SK-N-SH (cell line): ENCODE data around the gene KRTAP10-5. TPM values are rescaled to one million over a fixed set of nuclear protein-coding genes. Genes with fewer than 3 reads are reported as not detected.

Source experiments
- CTCF ChIA-PET: fragments of 300-600, 350-600 bp; formaldehyde crosslinking; extraction: SDS; loops from one replicate; lab custom pipeline; 2021; lab: Yijun Ruan, JAX
- POLR2A ChIA-PET: fragments of 350-600 bp; sonication (Branson Sonifier 250); formaldehyde crosslinking; extraction: SDS; loops from one replicate; lab custom pipeline; 2020; ENCODE audit warnings: antibody characterized with exemption, inconsistent platforms; lab: Yijun Ruan, JAX
- DNase-seq: peaks from one replicate; pipeline ENCODE4 v3.0.0; 2012
- H2AFZ ChIP-seq: fragments of 200-600 bp; sonication (generic); 2 replicates; pipeline ENCODE4 v1.8.1; 2016; ENCODE audit warnings: antibody characterized with exemption, mild to moderate bottlenecking, low read depth
- H3F3A ChIP-seq: fragments of 200-600 bp; sonication (generic); replicated peaks from 2 replicates; pipeline ENCODE3; 2016; ENCODE audit warnings: antibody characterized with exemption, mild to moderate bottlenecking; ENCODE audit not compliant: insufficient read depth
- H3K27ac ChIP-seq, 2 experiments: fragments of 200-500 bp in 1 of 2; fragments of 200-600 bp in 1 of 2; sonication (Bioruptor generic) in 1 of 2; sonication (generic), shearing (Covaris generic) in 1 of 2; 2 replicates each; pipeline versions ENCODE4 v1.5.1 to v1.6.1; 2014 to 2016; ENCODE audit warnings: low read depth in 2 of 2, inconsistent platforms in 1 of 2, low read length in 1 of 2, mild to moderate bottlenecking in 1 of 2, mixed read lengths in 1 of 2
- H3K27me3 ChIP-seq: fragments of 200-600 bp; sonication (generic), shearing (Covaris generic); 2 replicates; pipeline ENCODE4 v1.6.1; 2016; ENCODE audit warnings: mixed run types; ENCODE audit not compliant: insufficient read depth
- H3K36me3 ChIP-seq, 2 experiments: fragments of 200-500 bp in 1 of 2; fragments of 200-600 bp in 1 of 2; sonication (Bioruptor generic) in 1 of 2; sonication (generic) in 1 of 2; replicated peaks in 1 of 2; 2 replicates each; pipeline versions ENCODE3 to v1.5.1; 2014 to 2016; ENCODE audit warnings: low read length in 1 of 2, mild to moderate bottlenecking in 1 of 2; ENCODE audit not compliant: insufficient read depth in 2 of 2, control insufficient read depth in 1 of 2
- H3K4me1 ChIP-seq, 2 experiments: fragments of 200-500 bp in 1 of 2; fragments of 200-600 bp in 1 of 2; sonication (Bioruptor generic) in 1 of 2; sonication (generic), shearing (Covaris generic) in 1 of 2; 2 replicates each; pipeline versions ENCODE4 v1.5.1 to v1.6.1; 2014 to 2016; ENCODE audit warnings: low read depth in 1 of 2, low read length in 1 of 2, mixed run types in 1 of 2; ENCODE audit not compliant: insufficient read depth in 2 of 2, control insufficient read depth in 1 of 2
- H3K4me2 ChIP-seq: fragments of 200-600 bp; sonication (generic), shearing (Covaris generic); 2 replicates; pipeline ENCODE4 v1.6.1; 2017; ENCODE audit warnings: mixed run types
- H3K4me3 ChIP-seq, 2 experiments: fragments of 200-500 bp in 1 of 2; fragments of 200-600 bp in 1 of 2; sonication (Bioruptor generic) in 1 of 2; sonication (generic), shearing (Covaris generic) in 1 of 2; 2 replicates each; pipeline versions ENCODE4 v1.5.1 to v1.8.1; 2014 to 2016; ENCODE audit warnings: low read depth in 2 of 2, inconsistent platforms in 1 of 2, low read length in 1 of 2, mild to moderate bottlenecking in 1 of 2, mixed read lengths in 1 of 2, moderate library complexity in 1 of 2
- H3K79me2 ChIP-seq: fragments of 200-600 bp; sonication (generic); 2 replicates; pipeline ENCODE4 v1.8.1; 2017; ENCODE audit warnings: mild to moderate bottlenecking; ENCODE audit not compliant: insufficient read depth
- H3K9ac ChIP-seq: fragments of 200-600 bp; sonication (generic); 2 replicates; pipeline ENCODE4 v1.6.1; 2017; ENCODE audit warnings: mixed run types
- H3K9me2 ChIP-seq: fragments of 200-600 bp; sonication (generic); 2 replicates; pipeline ENCODE4 v1.6.1; 2017; ENCODE audit warnings: mixed run types
- H3K9me3 ChIP-seq: fragments of 200-600 bp; sonication (generic); 2 replicates; pipeline ENCODE4 v1.6.1; 2017; ENCODE audit warnings: mixed run types, mild to moderate bottlenecking, moderate library complexity
- H4K20me1 ChIP-seq: fragments of 200-600 bp; sonication (generic); 2 replicates; pipeline ENCODE4 v1.6.1; 2017; ENCODE audit warnings: mild to moderate bottlenecking, mixed run types; ENCODE audit not compliant: insufficient read depth
- EZH2phosphoT487 ChIP-seq: fragments of 200-600 bp; sonication (generic); IDR thresholded peaks from 2 replicates; pipeline ENCODE4 v1.6.1; 2017; ENCODE audit warnings: low read depth, mixed run types, mild to moderate bottlenecking, antibody characterized with exemption, moderate library complexity, borderline replicate concordance
- FOXJ3 ChIP-seq: sonication (generic); formaldehyde crosslinking; IDR thresholded peaks from 2 replicates; pipeline ENCODE4 v1.5.1; 2020; ENCODE audit warnings: mild to moderate bottlenecking, missing genetic modification reagents
- JUND ChIP-seq: IDR thresholded peaks from 2 replicates; pipeline ENCODE4 v1.4.0; 2012
- PBX3 ChIP-seq: IDR thresholded peaks from 2 replicates; pipeline ENCODE4; 2012
- RXRA ChIP-seq: IDR thresholded peaks from 2 replicates; pipeline ENCODE4 v1.4.0; 2012; ENCODE audit warnings: low read depth, mild to moderate bottlenecking, borderline replicate concordance
- SIN3A ChIP-seq: IDR thresholded peaks from 2 replicates; pipeline ENCODE4 v1.6.1; 2012; ENCODE audit warnings: low read depth, mild to moderate bottlenecking, low read length, moderate library complexity, borderline replicate concordance
- TAF1 ChIP-seq: IDR thresholded peaks from 2 replicates; pipeline ENCODE4 v1.6.1; 2012; ENCODE audit warnings: low read depth, mild to moderate bottlenecking, low read length, moderate library complexity, borderline replicate concordance
- TEAD4 ChIP-seq: IDR thresholded peaks from 2 replicates; pipeline ENCODE4 v1.4.0; 2012; ENCODE audit warnings: mild to moderate bottlenecking, borderline replicate concordance; ENCODE audit not compliant: insufficient read depth
- WGBS: methylation state at CpG from one replicate; pipeline ENCODE4 v1.1.6; 2017; ENCODE audit warnings: low lambda C conversion rate; 5-methylcytosine and 5-hydroxymethylcytosine counted together
- polyA plus RNA-seq, 3 experiments: library from polyadenylated mRNA; depleted of rRNA; stranded (reverse); fragments of >200 nt; gene quantifications; 2 replicates each; pipeline ENCODE4 v1.2.3, GENCODE V29; 2012
- TF ChIP-seq, protein P1 (sequence below): fragments of 200-600 bp; sonication (generic); IDR thresholded peaks from 2 replicates; pipeline ENCODE4 v1.6.1; 2017; ENCODE audit warnings: antibody characterized with exemption, mild to moderate bottlenecking, moderate library complexity
- TF ChIP-seq, protein P2 (sequence below): fragments of 150-350 bp; IDR thresholded peaks from 2 replicates; pipeline ENCODE4 v1.6.1; 2017; ENCODE audit warnings: antibody characterized with exemption, low read length, low read depth, borderline replicate concordance

The KRTAP10-5 gene
- polyA plus RNA-seq, 1 of the 3 experiments (the other 2 are of a cell fraction) = not detected

DNA sequence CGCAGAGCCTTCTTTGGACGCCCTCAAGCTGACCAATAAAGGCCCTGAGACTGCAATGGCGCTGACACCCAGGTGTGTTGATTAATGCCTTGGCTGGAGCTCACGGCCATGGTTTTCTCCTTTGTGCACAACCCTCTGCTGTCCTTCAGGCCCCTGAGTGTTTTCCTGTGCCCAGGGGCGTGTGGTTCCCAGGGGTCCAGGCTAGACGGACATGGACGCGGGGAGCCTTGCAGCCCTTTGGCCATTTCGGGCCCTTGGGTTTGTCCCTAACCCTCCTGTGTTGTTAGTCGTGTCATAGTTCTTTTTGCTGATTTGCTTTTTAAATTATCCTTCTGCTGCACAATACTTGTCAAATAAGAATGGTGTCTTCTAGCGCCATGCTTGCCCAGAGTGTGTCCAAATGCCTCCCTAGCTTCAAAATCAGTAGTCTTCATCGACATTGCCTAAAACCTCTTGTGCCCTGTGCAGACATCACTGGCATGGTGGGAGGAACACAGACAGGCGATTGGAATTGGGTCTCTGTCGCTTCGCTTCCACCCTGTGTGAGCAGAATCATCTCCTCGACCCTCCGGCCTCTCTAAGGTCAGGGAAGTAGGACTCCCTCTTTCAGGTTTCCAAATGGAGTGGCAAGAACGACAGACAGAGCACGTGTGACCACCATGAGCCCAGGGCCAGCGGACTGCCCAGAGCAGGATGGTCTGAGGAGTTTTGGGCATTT, 4.9 kb downstream of the KRTAP10-5 start:
- ChIA-PET CTCF (no interaction called here), POLR2A (interaction anchor here (0.6 kb wide), 1 partner anchor 25 kb away, joined by 3 read pairs; no protein-coding TSS in a partner anchor)
- no peak overlapping the region for H2AFZ ChIP-seq
- 33% methylated on average over 18 of the region's 20 CpGs for WGBS
- H3K36me3 ChIP-seq = no peaks in the 10 kb centered on the region
- H3K4me1 ChIP-seq = peaks cover 0 to 4% of the 10 kb centered on the region in 2 experiments; a peak in 1 of 4 replicates
- TF ChIP-seq FOXJ3 (CRISPR knock-in tag) = no peak
- TF ChIP-seq RXRA = no peak
- no peak for TF ChIP-seq JUND
- no peak for TF ChIP-seq EZH2phosphoT487
- TF ChIP-seq PBX3 = no peak
- TF ChIP-seq, protein P1, sequence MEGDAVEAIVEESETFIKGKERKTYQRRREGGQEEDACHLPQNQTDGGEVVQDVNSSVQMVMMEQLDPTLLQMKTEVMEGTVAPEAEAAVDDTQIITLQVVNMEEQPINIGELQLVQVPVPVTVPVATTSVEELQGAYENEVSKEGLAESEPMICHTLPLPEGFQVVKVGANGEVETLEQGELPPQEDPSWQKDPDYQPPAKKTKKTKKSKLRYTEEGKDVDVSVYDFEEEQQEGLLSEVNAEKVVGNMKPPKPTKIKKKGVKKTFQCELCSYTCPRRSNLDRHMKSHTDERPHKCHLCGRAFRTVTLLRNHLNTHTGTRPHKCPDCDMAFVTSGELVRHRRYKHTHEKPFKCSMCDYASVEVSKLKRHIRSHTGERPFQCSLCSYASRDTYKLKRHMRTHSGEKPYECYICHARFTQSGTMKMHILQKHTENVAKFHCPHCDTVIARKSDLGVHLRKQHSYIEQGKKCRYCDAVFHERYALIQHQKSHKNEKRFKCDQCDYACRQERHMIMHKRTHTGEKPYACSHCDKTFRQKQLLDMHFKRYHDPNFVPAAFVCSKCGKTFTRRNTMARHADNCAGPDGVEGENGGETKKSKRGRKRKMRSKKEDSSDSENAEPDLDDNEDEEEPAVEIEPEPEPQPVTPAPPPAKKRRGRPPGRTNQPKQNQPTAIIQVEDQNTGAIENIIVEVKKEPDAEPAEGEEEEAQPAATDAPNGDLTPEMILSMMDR = no peak
- no peak for TF ChIP-seq TEAD4
- no peak for TF ChIP-seq TAF1
- TF ChIP-seq, protein P2, sequence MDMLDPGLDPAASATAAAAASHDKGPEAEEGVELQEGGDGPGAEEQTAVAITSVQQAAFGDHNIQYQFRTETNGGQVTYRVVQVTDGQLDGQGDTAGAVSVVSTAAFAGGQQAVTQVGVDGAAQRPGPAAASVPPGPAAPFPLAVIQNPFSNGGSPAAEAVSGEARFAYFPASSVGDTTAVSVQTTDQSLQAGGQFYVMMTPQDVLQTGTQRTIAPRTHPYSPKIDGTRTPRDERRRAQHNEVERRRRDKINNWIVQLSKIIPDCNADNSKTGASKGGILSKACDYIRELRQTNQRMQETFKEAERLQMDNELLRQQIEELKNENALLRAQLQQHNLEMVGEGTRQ = no peak
- no peak for TF ChIP-seq SIN3A
- DNase-seq = no peak
- H3K9ac ChIP-seq = no peak overlapping the region
- H3K9me2 ChIP-seq = no peaks in the 10 kb centered on the region
- peaks cover 55% of the 10 kb centered on the region for H3K27me3 ChIP-seq
- H3K9me3 ChIP-seq = no peaks in the 10 kb centered on the region
- no peaks in the 10 kb centered on the region for H3F3A ChIP-seq
- H4K20me1 ChIP-seq = no peaks in the 10 kb centered on the region
- no peak overlapping the region for H3K27ac ChIP-seq
- H3K4me2 ChIP-seq = no peak overlapping the region
- H3K79me2 ChIP-seq = no peaks in the 10 kb centered on the region
- no peak overlapping the region for H3K4me3 ChIP-seq
